ENCODE results near the gene PLCL1. TPM values are rescaled to one million over a fixed set of nuclear protein-coding genes. Genes with fewer than 3 reads are reported as not detected.

The PLCL1 gene
- total and polyA plus RNA-seq, 10 of the 15 experiments (the other 5 are each of a cell fraction or from before 2014, with no cell fraction given), result 0.03 to 1.5 (median 0.22) TPM

DNA sequence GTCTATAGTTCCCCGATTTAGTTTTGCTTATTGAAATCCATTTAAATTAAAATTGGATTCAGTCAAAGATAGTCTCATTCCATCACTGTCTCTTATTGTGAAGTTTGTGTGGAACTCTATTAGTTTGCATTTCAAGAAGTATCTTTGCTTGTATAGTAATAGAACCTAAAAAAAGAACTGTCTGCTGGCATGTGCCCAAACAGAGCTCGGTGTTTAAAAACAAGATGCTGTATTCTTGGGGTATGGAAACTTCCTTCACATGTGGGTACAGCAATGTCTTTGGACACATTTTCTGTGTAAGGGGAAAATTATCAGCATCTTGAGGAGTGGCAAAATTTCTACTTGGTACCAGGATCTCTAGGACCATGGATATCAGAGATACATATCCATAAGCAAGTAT lies 292.6 kb downstream of the PLCL1 start:
- no peak for ATAC-seq
- no peaks in the 10 kb centered on the region for H3K9me3 ChIP-seq (replicated peaks; ENCODE audit: control insufficient read depth, insufficient read depth, low read length)
- no peak overlapping the region for H3K27ac ChIP-seq (ENCODE audit: control insufficient read depth, insufficient read depth)
- H3K79me2 ChIP-seq (ENCODE audit: control insufficient read depth, insufficient read depth, low read length), result no peaks in the 10 kb centered on the region
- H3K9ac ChIP-seq (ENCODE audit: control insufficient read depth, insufficient read depth, low read length), result no peak overlapping the region
- SMC1A ChIA-PET (ENCODE audit: uncharacterized antibody, unreplicated experiment), result interaction anchor here (0.8 to 5.3 kb wide), 23 partner anchors 9 to 300 kb away, joined by 3 to 26 read pairs (median 4); no protein-coding TSS in a partner anchor
- no TSS peak for BruUV-seq (replicated peaks)
- intact Hi-C loops (cut with micrococcal nuclease; ENCODE audit: unreplicated experiment) (no loop called here), in situ Hi-C loops (cut with MboI) (no loop called here)
- H3K4me1 ChIP-seq (ENCODE audit: control insufficient read depth, insufficient read depth, low read length), result peaks cover 2% of the 10 kb centered on the region; the same call in 1 of the 2 replicates
- H3K36me3 ChIP-seq (ENCODE audit: control insufficient read depth in 2 of 2, insufficient read depth in 2 of 2, low read length in 1 of 2), result no peaks in the 10 kb centered on the region
- H3K4me2 ChIP-seq (ENCODE audit: control insufficient read depth, insufficient read depth), result no peak overlapping the region
- no peaks in the 10 kb centered on the region for H4K20me1 ChIP-seq (ENCODE audit: control insufficient read depth, insufficient read depth)
- RAD21 ChIA-PET (ENCODE audit: unreplicated experiment), result interaction anchor here (1.0 to 5.1 kb wide), 11 partner anchors 13 to 208 kb away, joined by 3 to 27 read pairs (median 5); no protein-coding TSS in a partner anchor
- POLR2A ChIA-PET, result interaction anchor here (1.0 kb wide), 1 partner anchor 10 kb away, joined by 3 read pairs; no protein-coding TSS in a partner anchor
- no peaks in the 10 kb centered on the region for H3K27me3 ChIP-seq (replicated peaks in 1 of 2; ENCODE audit: control insufficient read depth in 2 of 2, insufficient read depth in 2 of 2, low read length in 1 of 2)
- CTCF ChIA-PET, result interaction anchor here (0.8 to 1.6 kb wide), 6 partner anchors 9 to 61 kb away, joined by 3 to 6 read pairs (median 3); no protein-coding TSS in a partner anchor
- 42% methylated on average over 2 of the region's 2 CpGs for WGBS (ENCODE audit: insufficient coverage, insufficient replicate concordance, low lambda C conversion rate, missing lambda C conversion rate)
- H2AFZ ChIP-seq (ENCODE audit: control insufficient read depth, low read depth, low read length), result no peak overlapping the region; the same call in 1 of the 2 replicates
- no peak for FAIRE-seq
- no peak for DNase-seq (ENCODE audit: low read depth, low spot score)
- H3K4me3 ChIP-seq, result no peak overlapping the region
- TF ChIP-seq JUNB (IDR thresholded peaks at IDR 0.05) (no peak), FOXK2 (IDR thresholded peaks at IDR 0.05) (no peak), PAX5 (IDR thresholded peaks at IDR 0.05; ENCODE audit: borderline replicate concordance, low read depth, low read length) (no peak), RUNX3 (IDR thresholded peaks at IDR 0.05; ENCODE audit: low read length) (no peak), NBN (IDR thresholded peaks at IDR 0.05) (no peak), STAT1 (conservative IDR thresholded peaks at IDR 0.05) (no peak), SUZ12 (IDR thresholded peaks at IDR 0.05; ENCODE audit: unreplicated experiment) (no peak), SP1 (IDR thresholded peaks at IDR 0.05; ENCODE audit: low read depth, low read length) (no peak), BRCA1 (IDR thresholded peaks at IDR 0.05; ENCODE audit: low read depth, low read length) (no peak)
- TF ChIP-seq, protein P1, sequence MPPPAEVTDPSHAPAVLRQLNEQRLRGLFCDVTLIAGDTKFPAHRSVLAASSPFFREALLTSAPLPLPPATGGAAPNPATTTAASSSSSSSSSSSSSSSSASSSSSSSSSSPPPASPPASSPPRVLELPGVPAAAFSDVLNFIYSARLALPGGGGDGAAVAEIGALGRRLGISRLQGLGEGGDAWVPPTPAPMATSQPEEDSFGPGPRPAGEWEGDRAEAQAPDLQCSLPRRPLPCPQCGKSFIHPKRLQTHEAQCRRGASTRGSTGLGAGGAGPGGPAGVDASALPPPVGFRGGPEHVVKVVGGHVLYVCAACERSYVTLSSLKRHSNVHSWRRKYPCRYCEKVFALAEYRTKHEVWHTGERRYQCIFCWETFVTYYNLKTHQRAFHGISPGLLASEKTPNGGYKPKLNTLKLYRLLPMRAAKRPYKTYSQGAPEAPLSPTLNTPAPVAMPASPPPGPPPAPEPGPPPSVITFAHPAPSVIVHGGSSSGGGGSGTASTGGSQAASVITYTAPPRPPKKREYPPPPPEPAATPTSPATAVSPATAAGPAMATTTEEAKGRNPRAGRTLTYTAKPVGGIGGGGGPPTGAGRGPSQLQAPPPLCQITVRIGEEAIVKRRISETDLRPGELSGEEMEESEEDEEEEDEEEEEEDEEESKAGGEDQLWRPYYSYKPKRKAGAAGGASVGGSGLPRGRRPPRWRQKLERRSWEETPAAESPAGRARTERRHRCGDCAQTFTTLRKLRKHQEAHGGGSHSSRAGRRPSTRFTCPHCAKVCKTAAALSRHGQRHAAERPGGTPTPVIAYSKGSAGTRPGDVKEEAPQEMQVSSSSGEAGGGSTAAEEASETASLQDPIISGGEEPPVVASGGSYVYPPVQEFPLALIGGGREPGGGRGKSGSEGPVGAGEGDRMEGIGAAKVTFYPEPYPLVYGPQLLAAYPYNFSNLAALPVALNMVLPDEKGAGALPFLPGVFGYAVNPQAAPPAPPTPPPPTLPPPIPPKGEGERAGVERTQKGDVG (CRISPR knock-in tag; IDR thresholded peaks at IDR 0.05), result no peak
- TF ChIP-seq, protein P2, sequence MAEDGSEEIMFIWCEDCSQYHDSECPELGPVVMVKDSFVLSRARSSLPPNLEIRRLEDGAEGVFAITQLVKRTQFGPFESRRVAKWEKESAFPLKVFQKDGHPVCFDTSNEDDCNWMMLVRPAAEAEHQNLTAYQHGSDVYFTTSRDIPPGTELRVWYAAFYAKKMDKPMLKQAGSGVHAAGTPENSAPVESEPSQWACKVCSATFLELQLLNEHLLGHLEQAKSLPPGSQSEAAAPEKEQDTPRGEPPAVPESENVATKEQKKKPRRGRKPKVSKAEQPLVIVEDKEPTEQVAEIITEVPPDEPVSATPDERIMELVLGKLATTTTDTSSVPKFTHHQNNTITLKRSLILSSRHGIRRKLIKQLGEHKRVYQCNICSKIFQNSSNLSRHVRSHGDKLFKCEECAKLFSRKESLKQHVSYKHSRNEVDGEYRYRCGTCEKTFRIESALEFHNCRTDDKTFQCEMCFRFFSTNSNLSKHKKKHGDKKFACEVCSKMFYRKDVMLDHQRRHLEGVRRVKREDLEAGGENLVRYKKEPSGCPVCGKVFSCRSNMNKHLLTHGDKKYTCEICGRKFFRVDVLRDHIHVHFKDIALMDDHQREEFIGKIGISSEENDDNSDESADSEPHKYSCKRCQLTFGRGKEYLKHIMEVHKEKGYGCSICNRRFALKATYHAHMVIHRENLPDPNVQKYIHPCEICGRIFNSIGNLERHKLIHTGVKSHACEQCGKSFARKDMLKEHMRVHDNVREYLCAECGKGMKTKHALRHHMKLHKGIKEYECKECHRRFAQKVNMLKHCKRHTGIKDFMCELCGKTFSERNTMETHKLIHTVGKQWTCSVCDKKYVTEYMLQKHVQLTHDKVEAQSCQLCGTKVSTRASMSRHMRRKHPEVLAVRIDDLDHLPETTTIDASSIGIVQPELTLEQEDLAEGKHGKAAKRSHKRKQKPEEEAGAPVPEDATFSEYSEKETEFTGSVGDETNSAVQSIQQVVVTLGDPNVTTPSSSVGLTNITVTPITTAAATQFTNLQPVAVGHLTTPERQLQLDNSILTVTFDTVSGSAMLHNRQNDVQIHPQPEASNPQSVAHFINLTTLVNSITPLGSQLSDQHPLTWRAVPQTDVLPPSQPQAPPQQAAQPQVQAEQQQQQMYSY (CRISPR knock-in tag; IDR thresholded peaks at IDR 0.05), result no peak
- TF ChIP-seq, protein P3, sequence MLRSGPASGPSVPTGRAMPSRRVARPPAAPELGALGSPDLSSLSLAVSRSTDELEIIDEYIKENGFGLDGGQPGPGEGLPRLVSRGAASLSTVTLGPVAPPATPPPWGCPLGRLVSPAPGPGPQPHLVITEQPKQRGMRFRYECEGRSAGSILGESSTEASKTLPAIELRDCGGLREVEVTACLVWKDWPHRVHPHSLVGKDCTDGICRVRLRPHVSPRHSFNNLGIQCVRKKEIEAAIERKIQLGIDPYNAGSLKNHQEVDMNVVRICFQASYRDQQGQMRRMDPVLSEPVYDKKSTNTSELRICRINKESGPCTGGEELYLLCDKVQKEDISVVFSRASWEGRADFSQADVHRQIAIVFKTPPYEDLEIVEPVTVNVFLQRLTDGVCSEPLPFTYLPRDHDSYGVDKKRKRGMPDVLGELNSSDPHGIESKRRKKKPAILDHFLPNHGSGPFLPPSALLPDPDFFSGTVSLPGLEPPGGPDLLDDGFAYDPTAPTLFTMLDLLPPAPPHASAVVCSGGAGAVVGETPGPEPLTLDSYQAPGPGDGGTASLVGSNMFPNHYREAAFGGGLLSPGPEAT (IDR thresholded peaks at IDR 0.05; ENCODE audit: low read depth), result no peak
- TF ChIP-seq, protein P4, sequence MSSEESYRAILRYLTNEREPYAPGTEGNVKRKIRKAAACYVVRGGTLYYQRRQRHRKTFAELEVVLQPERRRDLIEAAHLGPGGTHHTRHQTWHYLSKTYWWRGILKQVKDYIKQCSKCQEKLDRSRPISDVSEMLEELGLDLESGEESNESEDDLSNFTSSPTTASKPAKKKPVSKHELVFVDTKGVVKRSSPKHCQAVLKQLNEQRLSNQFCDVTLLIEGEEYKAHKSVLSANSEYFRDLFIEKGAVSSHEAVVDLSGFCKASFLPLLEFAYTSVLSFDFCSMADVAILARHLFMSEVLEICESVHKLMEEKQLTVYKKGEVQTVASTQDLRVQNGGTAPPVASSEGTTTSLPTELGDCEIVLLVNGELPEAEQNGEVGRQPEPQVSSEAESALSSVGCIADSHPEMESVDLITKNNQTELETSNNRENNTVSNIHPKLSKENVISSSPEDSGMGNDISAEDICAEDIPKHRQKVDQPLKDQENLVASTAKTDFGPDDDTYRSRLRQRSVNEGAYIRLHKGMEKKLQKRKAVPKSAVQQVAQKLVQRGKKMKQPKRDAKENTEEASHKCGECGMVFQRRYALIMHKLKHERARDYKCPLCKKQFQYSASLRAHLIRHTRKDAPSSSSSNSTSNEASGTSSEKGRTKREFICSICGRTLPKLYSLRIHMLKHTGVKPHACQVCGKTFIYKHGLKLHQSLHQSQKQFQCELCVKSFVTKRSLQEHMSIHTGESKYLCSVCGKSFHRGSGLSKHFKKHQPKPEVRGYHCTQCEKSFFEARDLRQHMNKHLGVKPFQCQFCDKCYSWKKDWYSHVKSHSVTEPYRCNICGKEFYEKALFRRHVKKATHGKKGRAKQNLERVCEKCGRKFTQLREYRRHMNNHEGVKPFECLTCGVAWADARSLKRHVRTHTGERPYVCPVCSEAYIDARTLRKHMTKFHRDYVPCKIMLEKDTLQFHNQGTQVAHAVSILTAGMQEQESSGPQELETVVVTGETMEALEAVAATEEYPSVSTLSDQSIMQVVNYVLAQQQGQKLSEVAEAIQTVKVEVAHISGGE (CRISPR knock-in tag; IDR thresholded peaks at IDR 0.05), result no peak
